Measurements from ENCODE around the gene SOHLH2. TPM values are rescaled to one million over a fixed set of nuclear protein-coding genes. Genes with fewer than 3 reads are reported as not detected.

The SOHLH2 gene
- total RNA-seq, 1 donor from 2014 or later = not detected

DNA sequence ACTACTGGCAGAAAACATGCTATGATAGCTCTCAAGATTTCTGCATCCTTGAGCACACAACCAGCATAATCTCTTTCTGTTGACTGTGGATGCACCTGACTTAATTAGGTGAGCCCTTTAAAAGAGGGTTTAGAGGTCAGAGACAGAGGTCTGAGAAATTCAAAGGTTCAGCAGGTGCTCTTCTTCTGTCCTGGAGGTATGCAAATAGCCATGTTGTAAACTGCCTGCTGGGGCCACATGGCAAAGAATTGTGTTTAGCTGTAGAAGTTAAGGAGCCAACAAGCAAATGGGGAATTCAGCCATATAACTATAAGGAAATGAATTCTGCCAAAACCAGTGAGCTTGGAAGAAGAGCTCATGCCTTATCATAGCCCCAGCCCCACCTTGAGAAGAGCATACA, 71.6 kb downstream of the SOHLH2 start:
- H3K4me1 Mint-ChIP-seq (ENCODE audit: low read depth) = no peaks in the 10 kb centered on the region
- H3K27me3 Mint-ChIP-seq (ENCODE audit: insufficient read depth) = no peaks in the 10 kb centered on the region
- DNase-seq (ENCODE audit: low spot score) = no peak
- no peaks in the 10 kb centered on the region for H3K9me3 Mint-ChIP-seq
- intact Hi-C loops (cut with micrococcal nuclease) = no loop called here
- no peaks in the 10 kb centered on the region for H3K36me3 Mint-ChIP-seq (ENCODE audit: low read depth)
- H3K4me3 Mint-ChIP-seq = no peak overlapping the region
- no peak overlapping the region for H3K27ac Mint-ChIP-seq

- no peak overlapping the region for H3K27ac Mint-ChIP-seq
- intact Hi-C loops (cut with micrococcal nuclease) = no loop called here
- peaks cover 22% of the 10 kb centered on the region for H3K27me3 Mint-ChIP-seq (ENCODE audit: insufficient read depth)
- DNase-seq (ENCODE audit: low spot score) = no peak
- no peaks in the 10 kb centered on the region for H3K4me1 Mint-ChIP-seq (ENCODE audit: low read depth)
- H3K4me3 Mint-ChIP-seq = no peak overlapping the region
- no peaks in the 10 kb centered on the region for H3K9me3 Mint-ChIP-seq
- no peaks in the 10 kb centered on the region for H3K36me3 Mint-ChIP-seq (ENCODE audit: low read depth)
Measured at GRCh38 chr13:36135876-36136275, 78.5 kb downstream of the SOHLH2 start.

GRCh38 chr13:36134632-36135031, 79.7 kb downstream of the SOHLH2 start:
- Mint-ChIP-seq H3K4me1 (ENCODE audit: low read depth) (no peaks in the 10 kb centered on the region), H3K27me3 (ENCODE audit: insufficient read depth) (peaks cover 30% of the 10 kb centered on the region), H3K27ac (no peak overlapping the region), H3K9me3 (no peaks in the 10 kb centered on the region), H3K4me3 (no peak overlapping the region), H3K36me3 (ENCODE audit: low read depth) (no peaks in the 10 kb centered on the region)
- DNase-seq (ENCODE audit: low spot score) = no peak
- intact Hi-C loops (cut with micrococcal nuclease) = no loop called here

DNA sequence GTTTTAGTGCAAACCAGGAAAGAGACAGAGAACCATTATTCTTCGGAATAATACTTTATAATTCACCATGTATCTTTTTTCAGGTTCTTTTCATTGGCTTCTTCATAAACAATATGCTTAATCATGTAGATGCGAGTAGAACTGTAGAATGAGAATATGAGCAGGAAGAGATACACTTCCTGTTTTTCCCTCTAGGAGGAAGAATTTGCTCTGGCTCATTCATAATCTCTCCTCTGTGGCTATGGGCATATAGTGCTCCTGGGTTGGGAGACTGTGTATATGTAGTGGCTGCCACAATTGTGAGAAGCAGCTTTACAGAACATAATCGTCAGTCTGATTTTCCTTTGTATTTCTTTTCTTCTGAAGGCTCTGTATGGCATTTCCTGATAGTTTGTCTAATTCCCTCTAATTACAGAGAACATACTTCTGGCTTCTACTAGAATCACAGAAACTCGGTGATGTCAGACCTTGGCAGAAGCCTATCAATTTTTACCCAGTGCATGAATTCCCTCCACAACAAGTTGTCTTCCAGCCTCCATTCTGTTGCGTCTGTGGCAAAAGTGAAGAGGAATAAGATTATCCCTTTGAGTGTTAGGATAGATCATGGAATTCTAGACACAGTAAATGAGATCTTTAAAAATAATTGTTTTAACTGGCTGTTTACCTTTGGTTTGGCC, 80.3 kb downstream of the SOHLH2 start:
- DNase-seq (ENCODE audit: low spot score) = no peak
- intact Hi-C loops (cut with micrococcal nuclease) = no loop called here
- Mint-ChIP-seq H3K4me3 (no peak overlapping the region), H3K4me1 (ENCODE audit: low read depth) (no peaks in the 10 kb centered on the region), H3K9me3 (no peaks in the 10 kb centered on the region), H3K27me3 (ENCODE audit: insufficient read depth) (peaks cover 30% of the 10 kb centered on the region), H3K36me3 (ENCODE audit: low read depth) (no peaks in the 10 kb centered on the region), H3K27ac (no peak overlapping the region)

DNA sequence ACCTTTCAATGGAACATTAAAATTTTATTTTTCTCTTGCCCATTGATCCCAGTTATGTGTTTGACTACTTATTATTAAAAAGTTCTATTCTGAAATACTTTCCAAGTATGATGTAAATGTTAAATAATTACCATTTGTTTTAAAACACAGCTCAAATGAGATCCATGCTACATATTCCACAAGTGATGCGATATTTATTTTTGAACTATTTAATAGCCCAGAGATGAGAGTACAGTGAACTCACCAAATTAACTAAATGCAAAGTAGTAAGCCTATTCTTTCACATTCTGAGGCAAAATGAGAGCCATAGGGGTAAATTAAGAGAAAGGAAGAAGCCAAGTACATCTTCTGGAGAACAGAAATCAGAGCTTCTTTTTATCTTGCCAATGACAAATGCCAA, 82.0 kb downstream of the SOHLH2 start:
- Mint-ChIP-seq H3K4me3 (no peak overlapping the region), H3K36me3 (ENCODE audit: low read depth) (no peaks in the 10 kb centered on the region), H3K27me3 (ENCODE audit: insufficient read depth) (peaks cover 30% of the 10 kb centered on the region), H3K27ac (no peak overlapping the region), H3K4me1 (ENCODE audit: low read depth) (no peaks in the 10 kb centered on the region), H3K9me3 (no peaks in the 10 kb centered on the region)
- intact Hi-C loops (cut with micrococcal nuclease) = no loop called here
- DNase-seq (ENCODE audit: low spot score) = no peak

DNA sequence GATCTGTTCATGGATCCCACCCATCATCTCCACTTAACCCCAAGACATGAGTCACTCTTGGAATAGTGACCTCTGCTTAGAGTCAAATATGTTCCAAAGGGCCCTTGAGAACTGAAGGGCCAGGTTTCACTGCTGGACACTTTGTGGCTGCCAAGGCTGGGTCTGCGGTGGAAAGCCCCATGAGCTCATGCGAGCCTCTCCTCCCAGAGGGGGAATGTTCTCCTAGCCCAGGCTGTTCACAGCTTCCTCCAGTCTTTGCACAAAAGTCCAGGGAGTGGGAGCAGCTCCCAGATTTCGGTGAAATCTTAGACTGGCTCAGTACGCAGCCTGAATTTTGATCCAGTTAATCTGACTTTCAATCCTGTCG, 82.4 kb downstream of the SOHLH2 start:
- Mint-ChIP-seq H3K27ac (no peak overlapping the region), H3K9me3 (no peaks in the 10 kb centered on the region), H3K4me3 (no peak overlapping the region), H3K36me3 (ENCODE audit: low read depth) (no peaks in the 10 kb centered on the region), H3K27me3 (ENCODE audit: insufficient read depth) (peaks cover 30% of the 10 kb centered on the region), H3K4me1 (ENCODE audit: low read depth) (no peaks in the 10 kb centered on the region)
- DNase-seq (ENCODE audit: low spot score) = no peak
- intact Hi-C loops (cut with micrococcal nuclease) = no loop called here

DNA sequence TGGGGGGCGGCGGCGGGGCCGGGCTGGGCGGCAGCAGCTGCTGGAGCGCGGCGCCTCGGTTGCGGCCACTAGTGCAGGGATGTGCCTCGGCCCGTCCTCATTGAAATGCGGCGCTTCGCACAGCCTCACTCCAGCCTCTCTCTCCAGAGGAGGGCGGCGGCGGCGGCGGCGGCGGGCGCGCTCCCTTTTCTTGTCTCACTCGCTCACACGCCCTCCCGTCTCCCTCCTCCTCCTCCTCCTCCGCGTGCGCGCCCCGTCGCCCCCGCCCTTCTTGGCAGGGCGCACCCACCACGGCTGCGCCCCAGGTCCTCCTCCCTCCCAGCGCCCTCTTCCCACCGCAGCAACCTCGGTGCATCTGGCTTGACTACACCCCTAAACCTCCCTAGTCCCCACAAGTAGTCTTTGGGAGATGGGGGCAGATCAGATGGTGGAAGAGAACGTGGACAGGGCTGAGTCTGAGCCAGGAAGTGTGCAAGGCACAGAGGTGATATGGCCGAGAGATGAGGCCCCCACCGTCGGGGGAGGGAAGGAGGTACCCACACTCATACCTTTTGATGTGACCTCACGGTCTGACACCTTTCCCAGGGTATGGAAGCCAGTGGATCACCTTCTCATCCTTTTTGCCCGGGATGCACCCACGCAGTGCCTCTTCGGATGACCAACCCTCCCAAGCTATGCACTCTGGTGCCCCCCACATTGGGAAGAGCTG, 83.0 kb downstream of the SOHLH2 start, which contains the start of gene DCLK1:
Gene DCLK1 (minus strand): TSS at position 161 of the 709 bp plus-strand sequence.
- H3K4me3 Mint-ChIP-seq = no peak within 1 kb of the TSS
- no peak within 1 kb of the TSS for H3K27ac Mint-ChIP-seq
- no peak for DNase-seq (ENCODE audit: low spot score)
- peaks cover 29% of the 10 kb centered on the region for H3K27me3 Mint-ChIP-seq (ENCODE audit: insufficient read depth)
- H3K9me3 Mint-ChIP-seq = no peaks in the 10 kb centered on the region
- no peaks in the 10 kb centered on the region for H3K4me1 Mint-ChIP-seq (ENCODE audit: low read depth)
- intact Hi-C loops (cut with micrococcal nuclease) = no loop called here
- H3K36me3 Mint-ChIP-seq (ENCODE audit: low read depth) = no peaks in the 10 kb centered on the region

- H3K36me3 Mint-ChIP-seq (ENCODE audit: low read depth) = no peaks in the 10 kb centered on the region
- no peak overlapping the region for H3K27ac Mint-ChIP-seq
- no peak for DNase-seq (ENCODE audit: low spot score)
- no peaks in the 10 kb centered on the region for H3K9me3 Mint-ChIP-seq
- intact Hi-C loops (cut with micrococcal nuclease) = no loop called here
- no peak overlapping the region for H3K4me3 Mint-ChIP-seq
- no peaks in the 10 kb centered on the region for H3K4me1 Mint-ChIP-seq (ENCODE audit: low read depth)
- H3K27me3 Mint-ChIP-seq (ENCODE audit: insufficient read depth) = peaks cover 28% of the 10 kb centered on the region
Measured at GRCh38 chr13:36130552-36131221, 83.7 kb downstream of the SOHLH2 start.

GRCh38 chr13:36130193-36130551, 84.2 kb downstream of the SOHLH2 start:
- no peak for DNase-seq (ENCODE audit: low spot score)
- H3K27ac Mint-ChIP-seq = no peak overlapping the region
- intact Hi-C loops (cut with micrococcal nuclease) = no loop called here
- H3K4me1 Mint-ChIP-seq (ENCODE audit: low read depth) = no peaks in the 10 kb centered on the region
- peaks cover 28% of the 10 kb centered on the region for H3K27me3 Mint-ChIP-seq (ENCODE audit: insufficient read depth)
- H3K9me3 Mint-ChIP-seq = no peaks in the 10 kb centered on the region
- no peak overlapping the region for H3K4me3 Mint-ChIP-seq
- H3K36me3 Mint-ChIP-seq (ENCODE audit: low read depth) = no peaks in the 10 kb centered on the region

DNA sequence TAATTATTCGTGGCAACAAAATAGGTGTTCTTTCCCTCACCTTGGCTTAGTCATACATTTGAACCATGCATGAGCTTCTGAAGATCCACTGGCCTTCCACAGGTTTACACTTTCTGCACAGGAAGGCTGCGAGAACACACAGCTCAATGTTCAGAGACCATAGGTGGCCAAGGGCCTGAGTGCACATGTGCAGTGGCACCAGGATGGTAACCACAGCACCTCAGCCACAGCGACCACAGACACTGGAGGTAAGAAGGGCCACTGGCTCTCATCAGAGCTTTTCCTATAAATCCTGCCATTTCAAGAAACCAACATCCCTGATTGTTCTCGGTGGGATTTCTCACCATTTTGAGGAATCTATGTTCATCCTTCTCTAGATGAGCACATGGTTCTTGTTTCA, 84.8 kb downstream of the SOHLH2 start:
- no peak for DNase-seq (ENCODE audit: low spot score)
- Mint-ChIP-seq H3K27ac (no peak overlapping the region), H3K9me3 (no peaks in the 10 kb centered on the region), H3K4me3 (no peak overlapping the region), H3K4me1 (ENCODE audit: low read depth) (no peaks in the 10 kb centered on the region), H3K27me3 (ENCODE audit: insufficient read depth) (peaks cover 28% of the 10 kb centered on the region), H3K36me3 (ENCODE audit: low read depth) (no peaks in the 10 kb centered on the region)
- intact Hi-C loops (cut with micrococcal nuclease) = no loop called here

- no peaks in the 10 kb centered on the region for H3K4me1 Mint-ChIP-seq (ENCODE audit: low read depth)
- peaks cover 10% of the 10 kb centered on the region for H3K27me3 Mint-ChIP-seq (ENCODE audit: insufficient read depth)
- DNase-seq (ENCODE audit: low spot score) = no peak
- no peak overlapping the region for H3K27ac Mint-ChIP-seq
- no peak overlapping the region for H3K4me3 Mint-ChIP-seq
- H3K9me3 Mint-ChIP-seq = no peaks in the 10 kb centered on the region
- no peaks in the 10 kb centered on the region for H3K36me3 Mint-ChIP-seq (ENCODE audit: low read depth)
- intact Hi-C loops (cut with micrococcal nuclease) = no loop called here
Measured at GRCh38 chr13:36126491-36126890, 87.9 kb downstream of the SOHLH2 start.

GRCh38 chr13:36125841-36126240, 88.5 kb downstream of the SOHLH2 start:
- H3K4me1 Mint-ChIP-seq (ENCODE audit: low read depth) = no peaks in the 10 kb centered on the region
- no peak overlapping the region for H3K4me3 Mint-ChIP-seq

DNA sequence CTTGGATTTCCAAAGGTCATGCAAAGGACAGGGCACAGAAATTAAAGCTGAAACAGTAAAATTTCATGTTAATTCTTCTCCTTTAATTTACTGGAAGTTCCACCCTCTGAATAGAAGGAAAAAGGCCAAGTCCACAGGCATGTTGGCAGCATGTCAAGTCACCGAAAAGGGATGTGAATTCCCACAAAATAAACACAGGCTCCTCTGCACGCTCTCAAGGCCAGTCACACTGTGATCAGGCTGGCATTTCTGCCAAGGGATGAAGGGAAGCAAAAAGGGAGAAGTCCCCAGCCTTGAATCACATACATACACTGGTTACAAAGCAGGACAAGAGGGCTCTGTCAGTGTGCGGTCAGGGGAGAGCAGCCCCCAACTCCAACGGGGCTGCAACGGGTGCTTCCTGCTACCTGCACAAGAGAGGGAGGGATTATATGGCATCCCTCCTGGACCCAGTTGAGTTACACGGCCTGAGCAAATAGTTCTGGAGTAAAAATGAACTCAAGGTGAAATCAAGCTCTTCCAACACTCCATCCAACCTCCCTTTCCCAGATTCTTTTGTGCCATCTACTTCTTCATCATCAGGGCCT, 90.0 kb downstream of the SOHLH2 start:
- Mint-ChIP-seq H3K9me3 (no peaks in the 10 kb centered on the region), H3K27me3 (ENCODE audit: insufficient read depth) (no peaks in the 10 kb centered on the region), H3K36me3 (ENCODE audit: low read depth) (no peaks in the 10 kb centered on the region), H3K27ac (no peak overlapping the region), H3K4me1 (ENCODE audit: low read depth) (no peaks in the 10 kb centered on the region), H3K4me3 (no peak overlapping the region)
- intact Hi-C loops (cut with micrococcal nuclease) = no loop called here
- DNase-seq (ENCODE audit: low spot score) = no peak

More at GRCh38 chr13:36125841-36126240, 88.5 kb downstream of the SOHLH2 start:
- peaks cover 8% of the 10 kb centered on the region for H3K27me3 Mint-ChIP-seq (ENCODE audit: insufficient read depth)
- H3K9me3 Mint-ChIP-seq = no peaks in the 10 kb centered on the region
- no peak overlapping the region for H3K27ac Mint-ChIP-seq
- H3K36me3 Mint-ChIP-seq (ENCODE audit: low read depth) = no peaks in the 10 kb centered on the region
- intact Hi-C loops (cut with micrococcal nuclease) = no loop called here
- DNase-seq (ENCODE audit: low spot score) = no peak

Data from activated T-helper 1 cell treated with anti-CD3 and anti-CD28 coated beads, Interleukin-12 subunit alpha, Interleukin-12 subunit beta, Interleukin-2, Interleukin-4 antibody, amounts not matched to agents 30 ng/mL and 10 ng/mL and 1 ng/mL, durations not matched to agents 14 hours and 24 hours and 36 hours (primary cell).